ENCODE data around the gene COBLL1.

GRCh38 chr2:164868563-164869419 is 27.2 kb upstream of the COBLL1 start:
- no peak for TF ChIP-seq BHLHE40 (IDR thresholded peaks at IDR 0.05; ENCODE audit: low read depth, low read length)
- no peak for TF ChIP-seq MXI1 (IDR thresholded peaks at IDR 0.05; ENCODE audit: borderline replicate concordance, low read depth, low read length)
- no peak for TF ChIP-seq CEBPB (IDR thresholded peaks at IDR 0.05; ENCODE audit: low read depth, low read length)
- no peak for TF ChIP-seq CTCF (conservative IDR thresholded peaks at IDR 0.05; ENCODE audit: low read depth, low read length)
- TF ChIP-seq POLR2A (IDR thresholded peaks at IDR 0.05; ENCODE audit: low read depth, low read length), result no peak
- TF ChIP-seq MAFK (IDR thresholded peaks at IDR 0.05; ENCODE audit: low read depth, low read length), result no peak
- no peak for TF ChIP-seq FOS (IDR thresholded peaks at IDR 0.05; ENCODE audit: low read depth, low read length)
- TF ChIP-seq, protein P1, sequence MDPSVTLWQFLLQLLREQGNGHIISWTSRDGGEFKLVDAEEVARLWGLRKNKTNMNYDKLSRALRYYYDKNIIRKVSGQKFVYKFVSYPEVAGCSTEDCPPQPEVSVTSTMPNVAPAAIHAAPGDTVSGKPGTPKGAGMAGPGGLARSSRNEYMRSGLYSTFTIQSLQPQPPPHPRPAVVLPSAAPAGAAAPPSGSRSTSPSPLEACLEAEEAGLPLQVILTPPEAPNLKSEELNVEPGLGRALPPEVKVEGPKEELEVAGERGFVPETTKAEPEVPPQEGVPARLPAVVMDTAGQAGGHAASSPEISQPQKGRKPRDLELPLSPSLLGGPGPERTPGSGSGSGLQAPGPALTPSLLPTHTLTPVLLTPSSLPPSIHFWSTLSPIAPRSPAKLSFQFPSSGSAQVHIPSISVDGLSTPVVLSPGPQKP (IDR thresholded peaks at IDR 0.05; ENCODE audit: borderline replicate concordance, low read depth, low read length), result no peak
